Spleen (tissue), 13 donors: Measurements from ENCODE around the gene LYRM7. TPM values are rescaled to one million over a fixed set of nuclear protein-coding genes. Genes with fewer than 3 reads are reported as not detected.
"Not testable (repeated sequence)": the region's sequence is repeated elsewhere in the genome, so short reads cannot be mapped to it uniquely, and the experiment has no call there.

Experiments used
- DNase-seq: peaks from one replicate; pipeline ENCODE4 v3.0.0-alpha.2; 2020
- H3K27ac ChIP-seq, 8 donors: fragments of 200-600 bp; sonication (generic) in 7 of 8; 1 replicate in 4 of 8; 2 replicates in 4 of 8; pipeline versions ENCODE4 v1.5.0 to v1.8.0; 2016 to 2021; ENCODE audit warnings: inconsistent platforms in 4 of 8, mild to moderate bottlenecking in 4 of 8, moderate library complexity in 1 of 8
- H3K27me3 ChIP-seq, 7 donors: fragments of 200-600 bp; sonication (generic) in 6 of 7; replicated peaks in 1 of 7; 1 replicate in 4 of 7; 2 replicates in 3 of 7; pipeline versions ENCODE4 v1.5.0 to v1.8.0; 2016 to 2021; ENCODE audit warnings: inconsistent platforms in 3 of 7, mild to moderate bottlenecking in 1 of 7
- H3K36me3 ChIP-seq, 6 donors: fragments of 200-600 bp; sonication (generic) in 5 of 6; 1 replicate in 4 of 6; 2 replicates in 2 of 6; pipeline versions ENCODE4 v1.5.0 to v1.8.0; 2016 to 2021; ENCODE audit warnings: inconsistent platforms in 2 of 6
- H3K4me1 ChIP-seq, 6 donors: fragments of 200-600 bp; sonication (generic) in 5 of 6; 1 replicate in 3 of 6; 2 replicates in 3 of 6; pipeline versions ENCODE4 v1.5.0 to v1.8.0; 2016 to 2021; ENCODE audit warnings: inconsistent platforms in 3 of 6
- H3K4me3 ChIP-seq, 8 donors: fragments of 200-600 bp; sonication (generic) in 7 of 8; 1 replicate in 4 of 8; 2 replicates in 4 of 8; pipeline versions ENCODE4 v1.5.0 to v1.8.0; 2016 to 2021; ENCODE audit warnings: inconsistent platforms in 4 of 8, mild to moderate bottlenecking in 4 of 8, moderate library complexity in 2 of 8
- H3K9me3 ChIP-seq, 8 donors: fragments of 200-600 bp; sonication (generic) in 7 of 8; 1 replicate in 4 of 8; 2 replicates in 4 of 8; pipeline versions ENCODE4 v1.5.0 to v1.8.0; 2016 to 2021; ENCODE audit warnings: inconsistent platforms in 4 of 8
- CTCF ChIP-seq, 11 experiments: fragments of 200-600 bp in 7 of 11; fragments of 450-650 bp in 4 of 11; sonication (generic) in 4 of 11; IDR thresholded peaks in 8 of 11; conservative IDR thresholded peaks in 3 of 11; 1 replicate in 7 of 11; 2 replicates in 4 of 11; pipeline versions ENCODE4 v1.4.0 to v1.8.0; 2016 to 2021; ENCODE audit warnings: antibody characterized with exemption in 11 of 11, inconsistent platforms in 4 of 11, mild to moderate bottlenecking in 1 of 11
- POLR2A ChIP-seq, 3 donors: fragments of 450-650 bp; IDR thresholded peaks; one replicate each; pipeline ENCODE4 v1.5.1; 2017; ENCODE audit warnings: antibody characterized with exemption in 3 of 3, mild to moderate bottlenecking in 1 of 3
- POLR2AphosphoS5 ChIP-seq, 3 donors: sonication (generic); formaldehyde crosslinking; IDR thresholded peaks; one replicate each; pipeline ENCODE4 v1.5.1; 2017; ENCODE audit warnings: antibody characterized with exemption in 3 of 3
- WGBS, 5 donors: extraction: QIAGEN DNeasy Blood & Tissue Kit in 3 of 5; methylation state at CpG; one replicate each; pipeline versions ENCODE4 v1.1.5 to v1.1.7; 2013 to 2018; 5-methylcytosine and 5-hydroxymethylcytosine counted together
- intact Hi-C: fragments of 100-400 bp; cut with DNase I; formaldehyde crosslinking; loops from one replicate; pipeline ENCODE4 v1.15.0; 2023; ENCODE audit warnings: low total_unique reads
- long read RNA-seq, 2 donors: transcript quantifications; one replicate each; lab custom pipeline, GENCODE V29; 2026
- polyA plus RNA-seq, 3 donors: library from polyadenylated mRNA; stranded (reverse); fragments of 200-250 nt; gene quantifications; one replicate each; pipeline ENCODE4 v1.2.1, GENCODE V29; 2013
- total RNA-seq, 7 donors: library from RNA; depleted of rRNA in 3 of 7; stranded (reverse); fragments of >200 nt in 3 of 7; fragmentation: NEBNext Ultra II Directional in 4 of 7; extraction: Animal tissue kit (Norgen Biotek cat#: 25700) in 4 of 7; gene quantifications; one replicate each; pipeline versions ENCODE4 v1.1.0 to v1.2.1, GENCODE V29; 2016 to 2021
- donor health status: healthy with polysubstance abuse.
- donor health status: DM: no; HTN: no; CAD: no; lungs with moderate emphysema.
- donor health status: DM: no; HTN: no; CAD: no.
- donor health status: Bipolar disorder and iron deficiency.
- donor health status: healthy.
- donor health status: DM: no; HTN: no; CAD: no.
- donor health status: DM: yes; HTN: yes; CAD: no.

The LYRM7 gene
- 10 to 100 TPM in 3 of 7 donors, 1 to 10 TPM in 4; 7.1 to 13.3 (median 9.4) TPM for total RNA-seq
- polyA plus RNA-seq: 1 to 10 TPM; 3.2 to 5.5 (median 3.7) TPM
- long read RNA-seq, donor 1, full-length matches to known transcripts: 10 of 10 reads
- long read RNA-seq, donor 1, partial matches to known transcripts: 0 of 10 reads
- long read RNA-seq, donor 1, other reads (novel, unspliced or antisense): 0 of 10 reads
- long read RNA-seq, donor 2, full-length matches to known transcripts: 2 of 2 reads
- long read RNA-seq, donor 2, partial matches to known transcripts: 0 of 2 reads
- long read RNA-seq, donor 2, other reads (novel, unspliced or antisense): 0 of 2 reads

DNA sequence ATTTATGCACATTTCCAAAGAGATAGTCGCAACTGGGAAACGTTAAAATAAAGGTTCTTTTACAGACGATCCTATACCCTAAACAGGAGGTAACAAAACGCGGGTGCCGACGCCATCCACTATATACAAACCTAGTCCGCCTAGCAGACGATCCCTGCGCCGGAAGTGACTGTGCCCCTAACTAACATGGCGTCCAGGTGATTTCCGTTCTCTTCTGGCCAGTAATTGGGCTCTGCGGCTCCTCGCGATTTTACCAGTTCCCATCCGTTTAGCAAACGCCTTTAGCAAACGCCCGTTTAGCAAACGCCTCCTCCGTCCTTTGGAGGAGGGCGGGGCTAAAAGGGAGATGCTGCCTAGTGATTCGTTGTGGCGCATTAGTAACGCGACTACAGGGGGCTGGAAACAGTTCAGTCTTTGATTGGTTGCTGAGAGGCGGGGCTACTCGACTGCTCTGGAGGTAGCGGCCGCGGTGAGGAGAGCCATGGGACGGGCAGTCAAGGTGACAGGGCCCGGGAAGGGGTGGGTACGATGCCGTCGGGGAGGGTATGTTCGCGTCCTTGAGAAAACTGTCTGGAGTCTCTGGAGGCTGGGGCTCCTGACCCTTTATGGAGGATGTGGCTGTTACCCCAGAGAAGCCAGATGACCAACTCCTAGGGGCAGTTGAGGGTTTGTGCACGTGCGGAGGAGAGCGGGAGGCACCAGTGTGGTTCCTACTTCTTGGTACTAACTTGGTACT is at the start of gene LYRM7:
Gene LYRM7, plus strand, starts transcription at position 405 of the 736 bp plus-strand sequence. Its CDS starts 77 bp downstream, at position 482.
- H3K9me3 ChIP-seq: no peaks in the 10 kb centered on the region
- H3K36me3 ChIP-seq: no peaks in the 10 kb centered on the region
- intact Hi-C loops: no loop called here
- H3K4me3 ChIP-seq: peak within 1 kb of the TSS; percentile 43 to 72 (median 60)
- H3K27me3 ChIP-seq: no peaks in the 10 kb centered on the region
- H3K27ac ChIP-seq: peak within 1 kb of the TSS; percentile 65 to 91 (median 86)
- peaks cover 19 to 50% (median 25%) of the 10 kb centered on the region in 6 donors for H3K4me1 ChIP-seq
- 0% methylated on average over 39 to 42 of the region's 42 CpGs for WGBS, 5 donors
- TF ChIP-seq POLR2A (IDR thresholded peaks at IDR 0.05) (peak in 2 of 3 donors; percentile 14 to 83), CTCF (IDR thresholded peaks at IDR 0.05 in 8 of 11, conservative IDR thresholded peaks at IDR 0.05 in 3 of 11) (peak in 5 of 11 experiments; percentile 10 to 50 (median 23)), POLR2AphosphoS5 (IDR thresholded peaks at IDR 0.05) (peak; percentile 86 to 97 (median 92))
- DNase-seq: peak; percentile 97

- H3K36me3 ChIP-seq, H3K27ac ChIP-seq, DNase-seq, H3K4me1 ChIP-seq, H3K27me3 ChIP-seq, H3K4me3 ChIP-seq, intact Hi-C loops: not testable (repeated sequence)
- 80 to 100% (median 87%) methylated on average over 2 of the region's 2 CpGs for WGBS, 5 donors
- peaks cover 0 to 47% (median 26%) of the 10 kb centered on the region in 8 donors for H3K9me3 ChIP-seq
Measured at GRCh38 chr5:131127244-131127643, 43.5 kb upstream of the LYRM7 start.

GRCh38 chr5:131129306-131129705 is 41.4 kb upstream of the LYRM7 start:
- H3K4me1 ChIP-seq: no peaks in the 10 kb centered on the region
- no peak for DNase-seq
- H3K9me3 ChIP-seq: peaks cover 0 to 37% (median 12%) of the 10 kb centered on the region in 8 donors
- H3K27ac ChIP-seq: no peak overlapping the region
- H3K27me3 ChIP-seq: no peaks in the 10 kb centered on the region
- 80 to 96% (median 93%) methylated on average over 4 of the region's 4 CpGs for WGBS, 5 donors
- H3K36me3 ChIP-seq: no peaks in the 10 kb centered on the region
- no peak overlapping the region for H3K4me3 ChIP-seq
- no peak for TF ChIP-seq POLR2AphosphoS5 (IDR thresholded peaks at IDR 0.05)
- no peak for TF ChIP-seq CTCF (IDR thresholded peaks at IDR 0.05 in 8 of 11, conservative IDR thresholded peaks at IDR 0.05 in 3 of 11)
- no peak for TF ChIP-seq POLR2A (IDR thresholded peaks at IDR 0.05)
- intact Hi-C loops: no loop called here

GRCh38 chr5:131133091-131133490 is 37.7 kb upstream of the LYRM7 start:
- H3K27ac ChIP-seq, intact Hi-C loops, H3K4me3 ChIP-seq, H3K36me3 ChIP-seq, DNase-seq, H3K27me3 ChIP-seq, H3K4me1 ChIP-seq: not testable (repeated sequence)
- 83 to 100% (median 95%) methylated on average over 1 to 2 of the region's 2 CpGs for WGBS, 5 donors
- peaks cover 0 to 15% (median 0%) of the 10 kb centered on the region in 8 donors for H3K9me3 ChIP-seq

DNA sequence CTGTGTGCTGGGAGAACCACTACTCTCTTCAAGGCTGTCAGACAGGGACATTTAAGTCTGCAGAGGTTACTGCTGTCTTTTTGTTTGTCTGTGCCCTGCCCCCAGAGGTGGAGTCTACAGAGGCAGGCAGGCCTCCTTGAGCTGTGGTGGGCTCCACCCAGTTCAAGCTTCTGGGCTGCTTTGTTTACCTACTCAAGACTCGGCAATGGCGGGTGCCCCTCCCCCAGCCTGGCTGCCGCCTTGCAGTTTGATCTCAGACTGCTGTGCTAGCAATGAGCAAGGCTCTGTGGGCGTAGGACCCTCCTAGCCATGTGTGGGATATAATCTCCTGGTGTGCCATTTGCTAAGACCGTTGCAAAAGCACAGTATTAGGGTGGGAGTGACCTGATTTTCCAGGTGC is 32.3 kb upstream of the LYRM7 start:
- H3K36me3 ChIP-seq, intact Hi-C loops, H3K27ac ChIP-seq, DNase-seq, H3K4me1 ChIP-seq, H3K27me3 ChIP-seq, H3K9me3 ChIP-seq, H3K4me3 ChIP-seq: not testable (repeated sequence)
- 79 to 92% (median 84%) methylated on average over 5 of the region's 5 CpGs for WGBS, 5 donors
